HPDE6-E6E7 (cell line): Measurements from ENCODE around the gene ADI1.

Source experiments
- DNase-seq: peaks from one replicate; pipeline ENCODE4 v3.0.0; 2011; ENCODE audit warnings: missing footprints; ENCODE audit errors: extremely low spot score

The ADI1 gene, protein sequence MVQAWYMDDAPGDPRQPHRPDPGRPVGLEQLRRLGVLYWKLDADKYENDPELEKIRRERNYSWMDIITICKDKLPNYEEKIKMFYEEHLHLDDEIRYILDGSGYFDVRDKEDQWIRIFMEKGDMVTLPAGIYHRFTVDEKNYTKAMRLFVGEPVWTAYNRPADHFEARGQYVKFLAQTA

DNA sequence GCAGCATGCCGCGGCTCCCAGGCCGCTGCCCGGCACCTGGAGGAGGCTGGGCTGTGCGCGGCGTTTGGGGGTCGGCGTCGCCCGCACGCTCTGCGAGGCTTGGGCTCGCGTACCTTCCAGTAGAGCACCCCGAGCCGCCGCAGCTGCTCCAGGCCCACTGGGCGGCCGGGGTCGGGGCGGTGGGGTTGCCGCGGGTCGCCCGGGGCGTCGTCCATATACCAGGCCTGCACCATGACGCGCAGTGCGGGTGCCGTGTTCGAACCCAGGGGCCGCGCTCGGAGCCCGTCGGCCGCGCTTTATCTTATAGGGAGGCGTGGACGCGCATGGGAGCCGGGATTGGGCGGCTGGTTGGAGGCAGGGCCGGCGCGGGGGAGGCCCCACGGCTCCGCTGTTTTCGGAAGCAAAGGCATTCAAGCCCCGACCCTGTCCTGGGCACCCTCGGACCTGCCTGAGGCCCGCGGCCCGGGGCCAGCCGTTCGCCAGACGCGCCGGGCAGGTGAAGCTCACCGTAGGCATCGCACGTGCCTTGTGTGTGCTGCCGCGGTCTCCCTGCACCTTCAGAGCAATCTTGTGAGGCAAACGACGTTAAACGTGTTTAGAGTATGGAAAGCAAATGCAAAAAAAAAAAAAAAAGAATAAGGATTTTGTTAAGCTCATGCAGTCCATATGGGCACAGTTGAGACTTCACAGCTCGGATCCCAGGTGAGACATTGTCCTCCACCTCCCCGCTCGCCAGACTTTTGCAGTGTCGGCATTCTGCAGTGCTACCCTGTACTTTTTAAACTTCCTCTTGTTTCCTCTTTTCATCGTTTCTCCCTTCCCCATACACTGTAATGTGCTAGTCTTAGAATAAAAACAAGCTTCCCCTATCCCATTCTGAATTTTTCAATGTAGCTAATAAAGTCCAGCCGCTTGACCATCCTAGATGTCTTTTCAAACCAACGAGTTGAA, at the start of gene ADI1:
Gene ADI1, minus strand, starts transcription at position 277 of the 951 bp plus-strand sequence. Its CDS starts 44 bp downstream, at position 233.
- peak; percentile 70 for DNase-seq

DNA sequence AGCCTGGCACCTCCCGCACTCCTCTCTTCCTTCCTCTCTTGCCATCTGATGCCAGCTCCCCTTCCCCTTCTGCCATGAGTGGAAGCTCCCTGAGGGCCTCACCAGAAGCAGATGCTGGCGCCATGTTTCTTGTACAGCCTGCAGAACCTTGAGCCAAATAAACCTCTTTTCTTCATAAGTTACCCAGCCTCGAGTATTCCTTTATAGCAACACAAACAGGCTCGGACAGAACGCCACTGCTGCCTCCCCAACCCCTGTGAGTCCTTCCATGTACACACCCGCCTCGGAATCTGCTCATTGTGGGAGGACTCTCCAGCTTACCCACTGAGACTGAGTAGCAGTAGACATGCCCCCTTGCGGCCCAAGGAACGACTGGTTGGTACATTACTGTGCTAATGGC, 47.5 kb upstream of the ADI1 start:
- DNase-seq: no peak

DNA sequence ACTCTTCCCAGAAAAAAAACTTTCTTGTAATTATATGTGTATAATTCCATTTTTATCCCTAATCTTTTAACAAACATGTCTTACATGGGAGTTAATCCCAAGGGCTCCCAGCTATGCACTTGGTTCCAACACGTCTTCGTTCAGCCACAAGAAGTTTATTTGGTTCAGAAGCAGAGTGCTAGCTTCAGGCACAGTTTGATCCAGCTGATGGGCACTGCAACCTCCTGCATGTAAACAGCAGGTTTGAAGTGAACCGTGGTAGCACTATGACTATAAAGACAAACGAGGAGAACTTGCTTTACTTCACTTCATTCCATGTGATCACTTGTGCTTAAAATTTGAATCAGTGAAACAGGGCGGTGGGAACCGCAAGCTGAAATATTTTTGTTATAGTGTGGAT, 45.8 kb upstream of the ADI1 start:
- no peak for DNase-seq

DNA sequence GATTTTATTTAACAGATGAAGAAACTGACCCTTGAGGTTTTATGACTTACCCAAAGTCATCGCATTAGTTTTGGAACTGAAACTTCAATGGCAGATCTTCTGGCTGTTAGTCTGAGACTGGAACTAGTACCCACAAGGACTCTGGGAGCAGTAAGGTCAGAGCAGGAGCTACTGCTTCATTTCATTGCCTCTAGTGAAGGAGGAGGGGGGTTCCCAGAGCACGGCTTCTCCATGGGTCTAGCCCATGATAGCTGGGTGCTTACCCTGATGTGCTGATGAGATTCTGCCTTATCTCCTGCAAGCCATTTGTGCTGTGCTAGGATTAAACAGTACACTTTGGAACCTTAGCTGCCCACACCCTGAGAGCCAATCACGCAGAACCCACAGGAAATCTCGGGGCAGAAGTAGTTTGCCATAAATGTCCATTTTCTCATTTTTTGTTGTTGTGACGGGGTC, 44.2 kb upstream of the ADI1 start:
- DNase-seq: no peak

DNA sequence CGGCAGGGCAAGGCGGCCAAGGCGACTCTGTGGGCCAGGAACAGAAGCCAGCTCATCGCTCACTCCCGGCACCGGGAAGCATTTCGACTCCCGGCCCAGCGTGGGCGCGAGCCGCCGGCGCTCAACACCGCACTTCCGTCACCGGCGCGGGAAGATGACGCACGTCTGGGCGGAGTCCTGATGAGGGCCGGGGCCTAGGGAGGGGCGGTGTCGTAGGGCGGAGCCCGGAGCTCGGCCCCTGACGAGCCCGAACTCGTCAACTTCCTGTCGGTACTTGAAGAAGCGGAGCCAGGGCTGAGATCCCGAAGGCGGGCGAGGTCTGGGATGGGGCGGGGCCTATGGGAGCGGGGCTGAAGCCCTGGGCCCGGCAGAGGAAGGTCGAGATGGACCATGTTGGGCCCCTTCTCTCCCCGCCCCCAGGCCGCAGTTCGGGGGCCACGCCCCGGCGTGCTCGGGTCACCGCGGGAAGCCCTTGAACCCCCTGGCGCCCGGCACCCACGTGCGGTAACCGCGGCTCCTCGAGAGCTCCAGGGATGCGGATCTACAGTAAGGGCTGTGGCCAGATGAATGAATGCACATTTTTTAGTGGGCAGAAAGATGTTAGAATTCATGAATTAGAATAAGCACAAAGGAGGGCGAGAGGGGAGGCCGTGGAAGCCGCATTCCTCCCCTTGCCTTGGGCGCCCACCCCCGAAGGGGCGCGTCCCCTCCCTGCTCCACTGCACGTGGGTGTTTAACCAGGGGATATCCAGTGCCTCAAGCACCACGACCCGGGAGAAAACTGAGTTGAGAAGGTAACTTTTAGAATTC, 39.1 kb upstream of the ADI1 start, which contains the start of gene RNASEH1:
Gene RNASEH1, minus strand, starts transcription at position 129 of the 810 bp plus-strand sequence. Its CDS starts 73 bp downstream, at position 56.
- DNase-seq: peak; percentile 99

DNA sequence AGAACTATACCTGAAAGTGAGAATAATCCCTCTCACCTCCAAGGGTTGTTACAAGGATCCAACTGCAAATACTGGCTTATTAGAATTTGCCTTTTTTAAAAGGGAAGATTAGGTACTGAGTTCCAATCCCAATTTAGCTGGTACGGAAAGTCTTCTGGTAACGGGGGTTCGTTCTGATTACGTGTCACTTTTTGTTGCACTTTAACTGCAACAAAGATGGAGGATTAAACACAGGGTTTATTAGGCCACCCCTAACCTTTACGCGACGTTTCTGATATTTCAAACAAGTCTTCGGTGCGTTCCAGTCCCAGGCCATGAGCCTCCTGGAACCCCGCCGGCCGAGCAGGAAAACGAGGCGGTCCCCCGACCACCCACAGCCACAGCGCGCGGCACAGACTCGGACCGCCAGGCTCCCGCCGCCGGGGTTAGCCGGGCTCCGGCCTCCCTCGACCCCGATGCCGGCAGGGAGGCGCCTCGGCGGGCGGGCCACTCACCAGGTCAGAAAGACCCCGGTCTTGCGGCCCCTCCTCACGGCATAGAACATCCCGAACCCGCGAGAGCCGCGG, 38.4 kb upstream of the ADI1 start:
- no peak for DNase-seq

DNA sequence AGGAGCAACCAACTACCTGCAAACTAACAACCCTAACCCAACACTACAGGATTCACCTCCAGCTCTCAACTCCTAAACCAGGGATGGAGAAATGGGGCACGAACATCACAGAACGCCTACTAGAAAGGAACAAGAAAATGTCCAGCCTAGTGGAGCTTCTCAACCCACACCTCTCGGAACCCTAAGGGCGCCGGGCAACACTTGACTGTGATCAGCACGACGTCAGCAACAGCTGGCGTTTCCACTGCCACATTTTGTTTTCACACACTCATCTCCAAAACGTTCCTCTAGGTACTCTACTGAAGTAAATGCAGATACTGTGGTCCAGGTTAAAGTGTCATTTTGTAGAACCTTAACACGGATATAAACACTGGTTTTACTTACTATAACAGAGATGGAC, 34.6 kb upstream of the ADI1 start:
- no peak for DNase-seq

DNA sequence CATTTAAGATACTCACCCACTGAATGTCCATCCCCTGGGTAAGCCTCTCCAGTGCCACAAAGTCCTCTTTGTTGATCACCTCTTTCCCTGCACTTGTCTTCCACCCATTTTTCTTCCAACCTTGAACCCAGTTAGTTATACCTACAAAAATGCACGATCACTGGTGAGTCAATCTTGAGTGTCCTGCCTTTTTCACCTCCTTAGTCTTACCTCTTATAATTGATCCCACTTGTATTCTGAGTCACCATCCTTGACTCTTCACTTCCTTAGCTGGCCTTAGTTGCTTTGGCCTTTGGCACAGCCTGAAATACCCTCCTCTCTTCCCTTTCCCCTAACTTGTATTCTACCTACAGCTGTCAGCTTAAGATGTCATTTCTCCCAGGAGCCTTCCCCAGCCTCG, 28.6 kb upstream of the ADI1 start:
- no peak for DNase-seq

DNA sequence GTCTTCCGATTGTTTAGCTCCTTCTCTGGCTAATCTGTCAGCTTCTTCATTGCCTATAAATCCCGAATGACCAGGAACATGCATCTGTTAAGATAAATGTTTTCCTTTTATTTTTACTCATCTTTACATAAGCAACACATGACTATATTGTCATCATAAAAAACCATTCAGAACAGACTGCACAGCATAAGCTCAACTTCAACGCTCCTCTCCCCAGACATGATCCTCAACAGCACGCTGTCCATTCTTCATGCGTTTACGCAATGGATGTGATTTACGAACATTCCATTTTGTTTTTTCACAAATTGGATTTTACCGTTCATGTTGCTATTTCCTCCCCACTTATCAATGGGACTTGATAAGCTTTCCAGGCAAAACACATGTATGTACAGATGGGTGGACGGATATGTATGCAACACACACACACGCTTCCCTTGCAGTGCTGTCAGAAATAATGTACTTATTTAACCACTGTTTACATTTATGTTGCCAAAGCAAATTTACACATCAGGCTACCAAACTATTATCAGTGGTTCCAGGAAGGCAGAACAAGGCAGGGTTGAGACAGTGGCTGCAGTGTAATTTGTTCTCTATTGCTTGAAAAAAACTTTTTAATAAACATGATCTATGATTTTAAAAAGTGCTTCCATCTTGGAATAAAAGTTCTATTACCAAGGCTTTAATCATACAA, 26.6 kb upstream of the ADI1 start:
- DNase-seq: no peak

DNA sequence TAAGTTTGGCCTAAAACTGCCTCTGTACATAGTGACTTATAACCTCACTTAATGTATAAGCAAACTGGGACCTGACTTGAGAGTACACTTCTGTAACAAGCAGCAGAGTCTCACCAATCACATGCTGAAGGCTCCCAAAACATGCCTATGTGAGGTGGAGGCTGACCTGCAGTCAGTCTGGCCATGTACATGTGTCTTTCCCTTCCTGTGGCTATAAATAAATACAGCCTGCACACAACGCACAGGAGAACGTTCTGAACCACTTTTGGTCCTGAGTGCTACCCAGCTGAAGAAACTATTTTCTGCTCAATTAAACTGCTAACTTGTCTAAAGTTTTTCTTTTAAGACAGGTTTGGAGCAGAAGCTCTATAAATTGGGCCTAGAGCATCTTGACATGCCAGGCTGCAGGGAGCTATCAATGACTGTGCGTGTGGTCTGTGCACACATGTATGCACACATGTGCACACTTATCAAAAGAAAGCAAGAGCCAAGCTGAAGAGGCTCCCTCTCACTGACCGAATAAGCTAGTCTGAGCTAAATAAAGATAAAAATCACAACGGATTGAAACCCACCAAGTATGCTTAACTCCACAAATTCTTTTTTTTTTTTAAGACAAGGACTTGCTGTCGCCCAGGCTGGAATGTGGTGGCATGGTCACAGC, 23.8 kb upstream of the ADI1 start:
- no peak for DNase-seq

DNA sequence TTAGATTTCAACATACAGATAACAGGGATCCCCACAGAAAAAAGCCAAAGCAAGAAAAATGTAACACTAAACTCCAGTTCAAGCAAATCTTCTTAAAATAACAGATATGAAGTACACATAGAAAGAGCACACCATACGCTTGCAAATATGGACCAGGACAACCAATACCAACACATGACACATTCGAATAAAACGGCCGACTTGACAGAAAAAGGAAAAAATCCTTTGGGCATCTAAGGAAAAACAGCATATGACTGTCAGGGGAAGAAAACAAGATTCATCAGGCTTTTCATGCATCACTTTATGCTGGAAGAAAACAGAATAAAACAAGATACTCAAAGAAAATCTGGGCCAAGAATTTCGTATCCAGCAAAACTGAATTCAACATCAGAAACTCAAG, 22.8 kb upstream of the ADI1 start:
- DNase-seq: no peak

DNA sequence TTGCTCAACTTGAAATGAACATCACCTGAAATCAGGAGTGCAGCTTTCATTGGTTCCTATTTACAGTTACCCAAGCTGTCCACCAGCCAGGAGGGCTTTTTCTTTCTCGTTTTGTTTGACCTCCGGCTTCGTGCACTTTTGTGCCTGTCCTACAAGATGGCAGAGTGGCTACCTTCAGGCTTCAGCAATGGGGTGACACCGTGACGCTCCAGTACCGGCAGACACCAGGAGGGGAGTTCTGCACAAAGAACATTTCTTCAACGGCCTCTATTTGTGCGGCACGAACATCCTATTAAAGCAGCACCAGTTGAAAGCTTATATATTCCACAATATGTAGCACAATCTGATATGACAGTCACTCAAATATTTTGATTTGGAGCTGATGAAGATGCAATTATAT, 20.5 kb upstream of the ADI1 start:
- DNase-seq: no peak

DNA sequence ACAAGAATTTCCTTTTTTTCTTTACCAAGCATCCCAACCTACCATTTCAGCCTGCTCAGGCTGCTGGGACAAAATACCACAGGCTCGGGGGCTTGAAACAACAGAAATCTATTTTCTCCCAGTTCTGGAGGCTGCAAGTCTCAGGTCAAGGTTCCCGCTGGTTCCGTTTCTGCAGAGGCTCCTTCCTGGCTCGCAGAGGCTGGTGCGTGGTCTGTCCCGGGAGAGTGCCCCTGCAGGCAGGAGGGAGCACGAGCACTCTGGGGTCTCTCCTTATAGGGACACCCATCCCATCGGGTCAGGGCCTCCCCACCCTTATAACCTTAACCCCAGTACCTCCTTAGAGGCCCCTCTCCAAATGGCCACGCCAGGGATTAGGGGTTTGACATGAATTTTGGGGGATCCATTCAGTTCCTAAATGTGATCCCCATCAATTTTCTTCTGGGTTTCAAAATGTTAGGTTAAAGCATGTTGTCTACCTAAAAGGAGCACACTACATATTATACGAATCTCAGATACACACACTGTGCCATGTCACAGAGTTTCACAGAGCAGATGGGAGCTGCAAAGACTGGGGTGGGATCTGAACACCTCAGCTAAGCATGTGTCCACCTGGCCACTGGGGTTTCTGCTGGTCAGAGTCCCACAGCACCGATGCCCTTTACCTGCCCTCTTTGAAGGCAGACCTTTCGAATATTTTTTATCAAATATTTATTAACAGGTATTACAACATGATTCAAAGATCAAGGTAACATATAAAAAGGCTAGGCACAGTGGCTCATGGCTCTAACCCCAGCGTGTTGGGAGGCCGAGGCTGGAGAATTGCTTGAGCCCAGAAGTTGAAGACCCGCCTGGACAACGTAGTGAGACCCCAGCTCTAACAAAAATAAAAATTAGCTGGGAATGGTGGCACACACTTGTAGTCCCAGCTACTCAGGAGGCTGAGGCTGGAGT, 17.6 kb upstream of the ADI1 start:
- no peak for DNase-seq

DNA sequence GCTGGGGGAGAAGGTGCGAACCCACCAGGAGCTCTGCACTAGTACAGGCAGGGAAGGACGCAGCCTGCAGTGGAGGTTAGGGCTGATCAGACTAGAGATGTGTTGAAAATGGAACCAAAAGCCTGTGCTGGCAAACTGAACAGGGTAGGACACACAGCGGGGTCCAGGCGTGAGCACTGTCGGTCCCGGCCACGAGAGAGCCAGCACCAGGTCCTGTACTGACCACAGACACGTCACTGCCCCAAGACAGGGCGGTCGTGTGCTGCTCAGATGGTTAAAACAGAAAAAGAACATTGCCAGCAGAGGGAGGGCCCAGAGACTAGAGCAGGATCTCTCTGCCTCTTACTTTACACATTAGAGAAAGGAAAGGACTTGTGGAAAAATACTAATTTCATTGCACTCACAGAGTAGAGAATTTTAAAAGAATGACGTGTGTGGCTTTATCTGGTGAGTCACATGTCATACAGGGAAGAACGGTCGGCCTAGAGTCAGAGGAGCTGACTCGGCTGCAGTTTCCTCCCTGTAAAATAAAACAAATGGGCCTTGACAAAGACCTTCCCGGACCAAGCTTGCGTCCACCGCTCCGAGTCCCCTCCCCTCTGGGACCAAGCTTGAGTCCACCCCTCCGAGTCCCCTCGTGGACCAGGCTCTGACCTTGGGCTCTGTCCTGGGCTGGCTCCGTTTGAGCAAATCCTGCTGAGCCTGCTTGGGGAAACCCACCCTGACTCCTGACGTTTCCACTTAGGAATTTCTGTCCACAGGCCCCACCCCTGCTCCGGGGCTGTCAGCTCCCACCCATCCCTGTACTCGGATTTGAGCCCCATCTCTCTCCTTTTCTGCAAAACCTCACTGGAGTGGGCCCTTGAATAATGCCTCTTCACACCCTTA, 16.7 kb upstream of the ADI1 start:
- DNase-seq: no peak

DNA sequence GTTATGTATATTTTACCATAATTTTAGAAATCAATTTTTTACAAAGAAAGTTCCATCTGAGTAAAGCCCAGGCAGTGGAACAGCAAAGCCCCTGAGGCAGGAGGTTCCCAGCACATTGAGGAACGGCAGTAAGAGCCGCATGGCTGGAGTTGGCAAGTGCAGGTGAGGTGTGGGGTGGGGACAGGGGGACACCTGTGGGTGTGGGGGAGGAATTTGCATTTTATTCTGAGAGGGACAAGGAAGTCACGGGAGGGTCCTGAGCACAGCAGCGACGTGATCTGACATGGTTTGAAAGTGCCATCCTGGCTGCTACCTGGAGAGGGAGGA, 16.1 kb upstream of the ADI1 start:
- no peak for DNase-seq

DNA sequence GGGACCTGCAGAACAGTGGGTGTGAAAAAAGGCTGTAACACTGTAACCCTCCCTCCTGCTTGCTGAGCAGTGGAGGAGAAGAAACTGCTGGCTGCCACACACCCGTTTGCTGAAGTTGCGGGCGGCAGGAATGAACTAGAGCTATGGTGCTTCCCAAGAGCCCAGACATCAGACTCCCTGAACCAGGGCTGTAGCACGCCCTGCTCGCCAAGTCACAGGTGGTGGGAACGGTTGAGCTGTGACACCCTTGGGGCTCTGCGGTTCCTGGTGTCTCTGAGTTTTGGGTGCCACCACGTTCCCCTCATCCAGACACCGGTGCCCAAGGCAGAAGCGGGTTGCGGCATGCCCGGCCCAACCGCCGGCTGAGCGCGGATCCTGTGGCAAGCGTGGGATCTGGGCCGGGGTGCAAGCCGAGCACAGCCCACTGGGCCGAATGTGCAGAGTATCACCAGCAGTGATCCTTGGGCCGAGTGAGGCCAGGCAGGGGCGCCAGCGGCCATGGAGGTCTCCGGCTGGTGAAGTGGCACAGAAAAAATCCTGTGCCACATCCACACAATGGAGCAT, 15.0 kb upstream of the ADI1 start:
- no peak for DNase-seq

DNA sequence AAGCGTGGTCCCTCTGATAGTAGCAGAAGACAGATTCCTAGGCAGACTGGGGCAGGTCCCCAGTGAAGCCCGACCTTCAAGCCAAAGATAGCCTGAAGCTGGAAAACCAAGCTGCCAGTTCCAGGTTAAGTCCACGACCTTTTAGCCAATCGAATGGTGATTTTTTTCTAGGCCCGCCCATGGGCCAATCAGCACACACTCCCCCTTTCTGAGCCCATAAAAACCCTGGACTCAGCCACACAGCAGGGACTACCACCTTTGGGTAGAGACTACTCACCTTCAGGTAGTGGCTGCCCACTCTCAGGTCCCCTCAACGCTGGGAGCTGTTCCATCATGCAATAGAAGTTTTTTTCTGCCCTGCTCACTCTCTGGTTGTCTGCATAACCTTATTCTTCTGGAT, 14.5 kb upstream of the ADI1 start:
- DNase-seq: no peak

DNA sequence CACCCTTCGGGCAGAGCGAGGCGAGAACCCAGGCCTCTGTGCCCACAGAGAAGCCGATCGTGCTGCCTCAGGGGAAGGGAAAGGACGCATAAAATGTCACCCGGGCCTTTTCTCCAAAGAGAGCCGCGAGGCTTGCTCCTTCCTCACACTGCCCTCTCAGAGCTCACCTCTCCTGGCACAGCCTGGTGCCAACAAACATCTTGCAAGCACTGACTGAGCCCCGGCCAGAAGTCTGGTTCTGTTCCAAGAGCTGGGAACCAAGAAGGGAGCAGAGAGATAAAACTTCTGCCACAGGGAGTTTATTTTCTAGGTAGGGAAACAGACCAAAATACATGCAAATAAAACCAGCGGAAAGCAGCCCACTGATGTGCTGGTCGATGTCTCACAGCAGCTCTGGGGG, 13.6 kb upstream of the ADI1 start:
- no peak for DNase-seq
